ENCODE data around the gene TIRAP.

DNA sequence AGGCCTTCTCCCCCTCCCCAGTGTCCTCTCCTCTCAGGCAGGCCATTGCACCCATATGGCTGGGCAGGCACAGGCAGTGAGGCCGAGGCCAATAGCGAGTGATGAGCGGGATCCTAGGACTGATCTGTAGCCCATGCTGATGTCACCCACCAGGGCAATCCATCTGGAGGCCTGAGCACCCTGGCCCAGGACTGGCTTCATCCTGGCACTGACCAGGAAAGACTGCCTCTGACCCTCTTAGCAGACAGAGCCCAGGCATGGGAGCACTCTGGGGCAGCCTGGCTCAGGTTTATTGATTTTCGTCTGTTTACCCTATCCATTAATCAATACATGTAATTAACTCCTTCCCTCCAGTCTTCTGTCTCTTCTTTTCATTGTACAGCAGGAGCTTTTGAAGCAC, 5.1 kb upstream of the TIRAP start:
- TF ChIP-seq EZH2 (IDR thresholded peaks at IDR 0.05; ENCODE audit: low read depth, low read length, severe bottlenecking), result no peak
- TF ChIP-seq, protein P1, sequence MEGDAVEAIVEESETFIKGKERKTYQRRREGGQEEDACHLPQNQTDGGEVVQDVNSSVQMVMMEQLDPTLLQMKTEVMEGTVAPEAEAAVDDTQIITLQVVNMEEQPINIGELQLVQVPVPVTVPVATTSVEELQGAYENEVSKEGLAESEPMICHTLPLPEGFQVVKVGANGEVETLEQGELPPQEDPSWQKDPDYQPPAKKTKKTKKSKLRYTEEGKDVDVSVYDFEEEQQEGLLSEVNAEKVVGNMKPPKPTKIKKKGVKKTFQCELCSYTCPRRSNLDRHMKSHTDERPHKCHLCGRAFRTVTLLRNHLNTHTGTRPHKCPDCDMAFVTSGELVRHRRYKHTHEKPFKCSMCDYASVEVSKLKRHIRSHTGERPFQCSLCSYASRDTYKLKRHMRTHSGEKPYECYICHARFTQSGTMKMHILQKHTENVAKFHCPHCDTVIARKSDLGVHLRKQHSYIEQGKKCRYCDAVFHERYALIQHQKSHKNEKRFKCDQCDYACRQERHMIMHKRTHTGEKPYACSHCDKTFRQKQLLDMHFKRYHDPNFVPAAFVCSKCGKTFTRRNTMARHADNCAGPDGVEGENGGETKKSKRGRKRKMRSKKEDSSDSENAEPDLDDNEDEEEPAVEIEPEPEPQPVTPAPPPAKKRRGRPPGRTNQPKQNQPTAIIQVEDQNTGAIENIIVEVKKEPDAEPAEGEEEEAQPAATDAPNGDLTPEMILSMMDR (IDR thresholded peaks at IDR 0.05; ENCODE audit: control extremely low read depth in 1 of 3, insufficient read depth in 1 of 3, low read depth in 1 of 3, low read length in 3 of 3), result no peak
- TF ChIP-seq BACH1 (IDR thresholded peaks at IDR 0.05; ENCODE audit: low read length), result no peak

Data from H1 (cell line).